Measurements from ENCODE around the gene MAST2. TPM values are rescaled to one million over a fixed set of nuclear protein-coding genes. Genes with fewer than 3 reads are reported as not detected.
"Not testable (repeated sequence)": the region's sequence is repeated elsewhere in the genome, so short reads cannot be mapped to it uniquely, and the experiment has no call there.

MAST2 gene
- total RNA-seq, 3 donors from 2014 or later: 28.0 to 34.4 (median 31.6) TPM

DNA sequence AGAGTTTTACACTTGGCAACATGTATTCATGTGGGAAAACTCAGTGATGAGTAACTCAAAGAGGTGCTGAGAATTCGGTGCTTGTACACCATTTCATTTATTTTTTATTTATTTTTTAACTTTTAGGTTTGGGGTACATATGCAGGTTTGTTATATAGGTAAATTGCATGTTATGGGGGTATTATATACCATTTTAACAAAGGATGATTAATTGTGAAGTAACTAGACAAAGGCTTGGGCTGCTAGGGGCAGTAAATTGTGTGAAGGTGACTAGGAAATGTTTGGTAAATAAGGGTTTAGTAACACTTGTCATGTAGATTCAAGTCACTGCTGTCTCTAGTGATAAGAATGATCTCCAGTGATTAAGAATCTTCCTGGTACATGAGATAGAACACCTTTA lies 139.0 kb downstream of the MAST2 start:
- TF ChIP-seq POLR2AphosphoS5 (IDR thresholded peaks at IDR 0.05) (no peak), POLR2A (IDR thresholded peaks at IDR 0.05) (no peak)
- TF ChIP-seq, protein P1, sequence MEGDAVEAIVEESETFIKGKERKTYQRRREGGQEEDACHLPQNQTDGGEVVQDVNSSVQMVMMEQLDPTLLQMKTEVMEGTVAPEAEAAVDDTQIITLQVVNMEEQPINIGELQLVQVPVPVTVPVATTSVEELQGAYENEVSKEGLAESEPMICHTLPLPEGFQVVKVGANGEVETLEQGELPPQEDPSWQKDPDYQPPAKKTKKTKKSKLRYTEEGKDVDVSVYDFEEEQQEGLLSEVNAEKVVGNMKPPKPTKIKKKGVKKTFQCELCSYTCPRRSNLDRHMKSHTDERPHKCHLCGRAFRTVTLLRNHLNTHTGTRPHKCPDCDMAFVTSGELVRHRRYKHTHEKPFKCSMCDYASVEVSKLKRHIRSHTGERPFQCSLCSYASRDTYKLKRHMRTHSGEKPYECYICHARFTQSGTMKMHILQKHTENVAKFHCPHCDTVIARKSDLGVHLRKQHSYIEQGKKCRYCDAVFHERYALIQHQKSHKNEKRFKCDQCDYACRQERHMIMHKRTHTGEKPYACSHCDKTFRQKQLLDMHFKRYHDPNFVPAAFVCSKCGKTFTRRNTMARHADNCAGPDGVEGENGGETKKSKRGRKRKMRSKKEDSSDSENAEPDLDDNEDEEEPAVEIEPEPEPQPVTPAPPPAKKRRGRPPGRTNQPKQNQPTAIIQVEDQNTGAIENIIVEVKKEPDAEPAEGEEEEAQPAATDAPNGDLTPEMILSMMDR (IDR thresholded peaks at IDR 0.05): no peak
- Histone ChIP-seq H3K36me3 (no peaks in the 10 kb centered on the region), H3K27ac (no peak overlapping the region), H3K4me1 (no peaks in the 10 kb centered on the region), H3K4me3 (no peak overlapping the region), H3K27me3 (no peaks in the 10 kb centered on the region), H3K9me3 (no peaks in the 10 kb centered on the region)
- intact Hi-C loops (cut with DNase I; ENCODE audit: low total_unique reads): loop anchor here (5.0 kb wide), 1 partner anchor 1195 kb away; no protein-coding TSS in a partner anchor
- no peak for DNase-seq (ENCODE audit: low spot score in 2 of 2)

DNA sequence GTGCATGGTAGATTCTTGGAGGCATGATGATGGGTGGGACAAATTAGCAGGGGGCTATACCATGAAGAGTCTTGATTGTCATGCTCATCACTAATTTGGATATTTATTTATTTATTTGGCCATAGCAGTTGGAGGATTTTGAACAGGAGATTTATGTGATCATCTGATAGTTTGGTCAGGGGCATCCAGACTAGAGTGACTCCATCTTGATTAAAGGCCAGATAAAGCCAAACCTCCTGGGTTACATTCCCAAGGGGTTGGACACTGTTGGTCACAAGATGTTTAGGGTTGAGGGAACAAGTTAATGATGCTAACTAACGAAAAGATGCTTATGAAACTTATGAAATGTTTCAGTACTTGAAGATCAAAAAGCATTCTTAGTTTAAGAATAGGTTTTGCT lies 139.8 kb downstream of the MAST2 start:
- H3K9me3 ChIP-seq: no peaks in the 10 kb centered on the region

DNA sequence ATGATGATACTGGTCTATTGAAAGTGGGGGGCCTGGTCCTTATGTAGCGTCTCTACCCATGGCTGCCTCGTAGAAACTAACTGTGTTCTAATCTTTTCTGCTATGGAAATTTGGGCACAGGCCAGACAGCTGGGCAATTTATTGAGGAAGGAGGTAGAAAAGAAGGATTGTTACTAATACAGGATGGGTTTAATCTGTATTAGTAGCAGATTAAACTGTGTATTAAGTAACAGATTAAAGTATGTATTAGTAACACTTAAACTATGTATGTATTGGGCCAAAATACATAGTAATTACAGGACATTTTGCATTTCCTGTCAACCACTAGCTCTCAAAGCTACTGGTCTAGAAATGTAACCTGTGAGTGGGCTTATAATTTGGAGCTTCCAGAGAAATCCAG lies 142.0 kb downstream of the MAST2 start:
- Histone ChIP-seq H3K27me3 (no peaks in the 10 kb centered on the region), H3K27ac (no peak overlapping the region), H3K4me3 (no peak overlapping the region), H3K4me1 (no peaks in the 10 kb centered on the region), H3K9me3 (no peaks in the 10 kb centered on the region), H3K36me3 (no peaks in the 10 kb centered on the region)
- intact Hi-C loops (cut with DNase I; ENCODE audit: low total_unique reads): no loop called here
- DNase-seq (ENCODE audit: low spot score in 2 of 2): no peak
- TF ChIP-seq POLR2A (IDR thresholded peaks at IDR 0.05): no peak
- no peak for TF ChIP-seq POLR2AphosphoS5 (IDR thresholded peaks at IDR 0.05)
- TF ChIP-seq, protein P1 (IDR thresholded peaks at IDR 0.05): no peak

More for the DNA sequence above, 139.8 kb downstream of the MAST2 start:
- DNase-seq (ENCODE audit: low spot score in 2 of 2): no peak
- Histone ChIP-seq H3K27me3 (no peaks in the 10 kb centered on the region), H3K36me3 (no peaks in the 10 kb centered on the region), H3K4me1 (no peaks in the 10 kb centered on the region), H3K4me3 (no peak overlapping the region), H3K27ac (no peak overlapping the region)
- TF ChIP-seq POLR2AphosphoS5 (IDR thresholded peaks at IDR 0.05) (no peak), POLR2A (IDR thresholded peaks at IDR 0.05) (no peak)
- TF ChIP-seq, protein P1 (IDR thresholded peaks at IDR 0.05): no peak
- intact Hi-C loops (cut with DNase I; ENCODE audit: low total_unique reads): loop anchor here (5.0 kb wide), 1 partner anchor 1196 kb away; no protein-coding TSS in a partner anchor

DNA sequence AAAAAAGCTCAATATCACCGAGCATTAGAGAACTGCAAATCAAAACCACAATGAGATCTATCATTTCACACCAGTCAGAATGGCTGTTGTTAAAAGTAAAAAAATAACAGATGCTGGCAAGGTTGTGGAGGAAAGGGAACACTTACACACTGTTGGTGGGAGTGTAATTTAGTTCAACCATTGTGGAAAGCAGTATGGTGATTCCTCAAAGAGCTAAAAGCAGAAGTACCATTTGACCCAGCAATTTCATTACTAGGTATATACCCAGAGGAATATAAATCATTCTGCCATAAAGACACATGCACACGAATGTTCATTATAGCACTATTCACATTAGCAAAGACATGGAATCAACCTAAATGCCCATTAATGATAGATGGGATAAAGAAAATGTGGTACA lies 146.1 kb downstream of the MAST2 start:
- H3K36me3 ChIP-seq; H3K27ac ChIP-seq; H3K4me1 ChIP-seq; DNase-seq (ENCODE audit: low spot score in 2 of 2); intact Hi-C loops (cut with DNase I; ENCODE audit: low total_unique reads); H3K4me3 ChIP-seq; H3K27me3 ChIP-seq; H3K9me3 ChIP-seq: not testable (repeated sequence)

DNA sequence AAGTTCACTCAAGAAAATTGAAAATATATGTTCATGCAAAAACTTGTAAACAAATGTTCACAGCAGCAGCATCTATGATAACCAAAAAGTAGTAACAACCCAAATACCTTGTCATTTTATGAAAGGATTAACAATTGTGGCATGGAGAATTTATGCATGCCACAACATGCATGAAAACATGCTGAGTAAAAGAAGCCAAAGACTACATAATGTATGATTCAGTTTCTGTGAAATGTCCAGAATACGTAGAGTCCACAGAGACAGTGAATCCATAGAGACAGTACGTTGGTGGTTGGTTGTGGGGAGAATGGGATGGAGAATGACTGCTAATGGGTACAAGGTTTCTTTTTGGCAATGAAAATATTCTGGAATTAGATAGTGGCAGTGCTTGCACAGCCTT lies 148.7 kb downstream of the MAST2 start:
- Histone ChIP-seq H3K9me3 (no peaks in the 10 kb centered on the region), H3K27me3 (no peaks in the 10 kb centered on the region), H3K4me1 (no peaks in the 10 kb centered on the region), H3K36me3 (no peaks in the 10 kb centered on the region), H3K4me3 (no peak overlapping the region), H3K27ac (no peak overlapping the region)
- intact Hi-C loops (cut with DNase I; ENCODE audit: low total_unique reads): no loop called here
- TF ChIP-seq POLR2AphosphoS5 (IDR thresholded peaks at IDR 0.05) (no peak), POLR2A (IDR thresholded peaks at IDR 0.05) (no peak)
- TF ChIP-seq, protein P1 (IDR thresholded peaks at IDR 0.05): no peak
- DNase-seq (ENCODE audit: low spot score in 2 of 2): no peak

All from breast epithelium (tissue), 4 donors.